DOHH2 (cell line): Measurements from ENCODE around the gene RPS8.
"Not testable (repeated sequence)": the region's sequence is repeated elsewhere in the genome, so short reads cannot be mapped to it uniquely, and the experiment has no call there.

Experiments
- H3F3A ChIP-seq: fragments of 200-600 bp; sonication (generic), shearing (Covaris generic); 2 replicates; pipeline ENCODE4 v1.6.0; 2016; ENCODE audit warnings: antibody characterized with exemption, mild to moderate bottlenecking; ENCODE audit not compliant: control insufficient read depth, insufficient read depth
- H3K27ac ChIP-seq: fragments of 200-600 bp; sonication (generic); 2 replicates; pipeline ENCODE4 v1.5.1; 2014; ENCODE audit warnings: low read depth, mild to moderate bottlenecking, low read length, moderate library complexity
- H3K27me3 ChIP-seq: fragments of 200-600 bp; sonication (generic); 2 replicates; pipeline ENCODE4 v1.6.1; 2014; ENCODE audit warnings: mild to moderate bottlenecking, low read length, mixed read lengths; ENCODE audit not compliant: control insufficient read depth
- H3K36me3 ChIP-seq: fragments of 200-600 bp; sonication (generic); 2 replicates; pipeline ENCODE4 v1.6.1; 2014; ENCODE audit warnings: mild to moderate bottlenecking, low read length, moderate library complexity, mixed read lengths; ENCODE audit not compliant: control insufficient read depth
- H3K4me1 ChIP-seq: fragments of 200-600 bp; sonication (generic); 2 replicates; pipeline ENCODE4 v1.6.1; 2014; ENCODE audit warnings: mild to moderate bottlenecking, low read length, mixed read lengths; ENCODE audit not compliant: control insufficient read depth
- H3K4me2 ChIP-seq: fragments of 200-600 bp; sonication (generic); 2 replicates; pipeline ENCODE4 v1.6.0; 2014; ENCODE audit warnings: mild to moderate bottlenecking, low read length, moderate library complexity
- H3K4me3 ChIP-seq: fragments of 200-600 bp; sonication (generic); 2 replicates; pipeline ENCODE4 v1.5.1; 2014; ENCODE audit warnings: mild to moderate bottlenecking, low read length, mixed read lengths
- H3K79me2 ChIP-seq: fragments of 200-600 bp; sonication (generic); 2 replicates; pipeline ENCODE4 v1.6.1; 2014; ENCODE audit warnings: mild to moderate bottlenecking, low read length, mixed read lengths; ENCODE audit not compliant: control insufficient read depth
- H3K9me2 ChIP-seq: fragments of 200-600 bp; sonication (generic); replicated peaks from 2 replicates; pipeline ENCODE4 v1.6.1; 2014; ENCODE audit warnings: mild to moderate bottlenecking, low read length, mixed read lengths; ENCODE audit not compliant: control insufficient read depth
- H3K9me3 ChIP-seq: fragments of 200-600 bp; sonication (generic); 2 replicates; pipeline ENCODE4 v1.6.1; 2014; ENCODE audit warnings: antibody characterized with exemption, low read length, mixed read lengths; ENCODE audit not compliant: control insufficient read depth, insufficient read depth
- H4K20me1 ChIP-seq: fragments of 200-600 bp; sonication (generic); 2 replicates; pipeline ENCODE4 v1.6.0; 2014; ENCODE audit warnings: low read depth, mild to moderate bottlenecking, antibody characterized with exemption, low read length, moderate library complexity; ENCODE audit not compliant: control insufficient read depth, insufficient read depth
- CTCF ChIP-seq: fragments of 200-600 bp; sonication (generic); IDR thresholded peaks from one replicate; pipeline ENCODE4 v1.5.1; 2014; ENCODE audit warnings: antibody characterized with exemption, mild to moderate bottlenecking, low read depth, low read length; ENCODE audit not compliant: poor library complexity, severe bottlenecking
- EZH2phosphoT487 ChIP-seq: fragments of 200-600 bp; sonication (generic); IDR thresholded peaks from 2 replicates; pipeline ENCODE4 v1.6.1; 2017; ENCODE audit warnings: borderline replicate concordance, mild to moderate bottlenecking, antibody characterized with exemption, low read length, moderate library complexity, mixed read lengths

The RPS8 gene

GRCh38 chr1:44808063-44808937 lies 33.0 kb downstream of the RPS8 start, which contains the start of gene BTBD19:
TSS of gene BTBD19 (plus strand) at chr1:44808523. CDS start at chr1:44808821, 298 bp downstream.
- no peak for TF ChIP-seq CTCF
- no peak for TF ChIP-seq EZH2phosphoT487
- peaks cover 16% of the 10 kb centered on the region; the same call in 1 of the 2 replicates for H3F3A ChIP-seq
- peak within 1 kb of the TSS; percentile 93 for H3K27ac ChIP-seq
- peak within 1 kb of the TSS; percentile 64 for H3K4me3 ChIP-seq
- H3K4me1 ChIP-seq = peaks cover 47% of the 10 kb centered on the region
- peaks cover 9% of the 10 kb centered on the region; the same call in 1 of the 2 replicates for H3K79me2 ChIP-seq
- no peaks in the 10 kb centered on the region for H4K20me1 ChIP-seq
- H3K9me3 ChIP-seq = no peaks in the 10 kb centered on the region
- peak within 1 kb of the TSS; percentile 91 for H3K4me2 ChIP-seq
- no peaks in the 10 kb centered on the region for H3K27me3 ChIP-seq
- H3K9me2 ChIP-seq = no peaks in the 10 kb centered on the region
- H3K36me3 ChIP-seq = peaks cover 47% of the 10 kb centered on the region

GRCh38 chr1:44808938-44809917 lies 33.9 kb downstream of the RPS8 start:
- no peaks in the 10 kb centered on the region for H3K9me2 ChIP-seq
- peak overlapping the region; percentile 91 for H3K4me2 ChIP-seq
- peak overlapping the region; percentile 93 for H3K27ac ChIP-seq
- H3K79me2 ChIP-seq = peaks cover 9% of the 10 kb centered on the region; the same call in 1 of the 2 replicates
- H3K9me3 ChIP-seq = no peaks in the 10 kb centered on the region
- H4K20me1 ChIP-seq = no peaks in the 10 kb centered on the region
- H3K4me1 ChIP-seq = peaks cover 56% of the 10 kb centered on the region
- peaks cover 16% of the 10 kb centered on the region; the same call in 1 of the 2 replicates for H3F3A ChIP-seq
- peaks cover 38% of the 10 kb centered on the region for H3K36me3 ChIP-seq
- TF ChIP-seq CTCF = no peak
- no peak for TF ChIP-seq EZH2phosphoT487
- peak overlapping the region; percentile 55 for H3K4me3 ChIP-seq
- H3K27me3 ChIP-seq = no peaks in the 10 kb centered on the region

GRCh38 chr1:44810101-44810761 lies 34.9 kb downstream of the RPS8 start:
- H3K4me1 ChIP-seq = peaks cover 66% of the 10 kb centered on the region
- no peaks in the 10 kb centered on the region for H3K9me3 ChIP-seq
- no peaks in the 10 kb centered on the region for H4K20me1 ChIP-seq
- H3K27ac ChIP-seq = peak overlapping the region; percentile 93
- H3K79me2 ChIP-seq = peaks cover 9% of the 10 kb centered on the region; the same call in 1 of the 2 replicates
- peak overlapping the region; percentile 91 for H3K4me2 ChIP-seq
- no peaks in the 10 kb centered on the region for H3K27me3 ChIP-seq
- peak overlapping the region; percentile 55 for H3K4me3 ChIP-seq
- TF ChIP-seq EZH2phosphoT487 (no peak), CTCF (no peak)
- H3K36me3 ChIP-seq = peaks cover 32% of the 10 kb centered on the region
- H3F3A ChIP-seq = peaks cover 16% of the 10 kb centered on the region; the same call in 1 of the 2 replicates
- no peaks in the 10 kb centered on the region for H3K9me2 ChIP-seq

- H4K20me1 ChIP-seq, H3K9me3 ChIP-seq, H3K27ac ChIP-seq, H3K4me3 ChIP-seq, H3K27me3 ChIP-seq, H3K4me2 ChIP-seq, H3K9me2 ChIP-seq, H3K79me2 ChIP-seq: not testable (repeated sequence)
- Histone ChIP-seq H3K36me3 (peaks cover 26% of the 10 kb centered on the region), H3K4me1 (peaks cover 68% of the 10 kb centered on the region), H3F3A (peaks cover 16% of the 10 kb centered on the region; the same call in 1 of the 2 replicates)
Measured at GRCh38 chr1:44810762-44811105, 35.4 kb downstream of the RPS8 start.
